Right ventricle myocardium superior (tissue), 1 donor: Measurements from ENCODE around the gene BAD. TPM values are rescaled to one million over a fixed set of nuclear protein-coding genes. Genes with fewer than 3 reads are reported as not detected.
A peak's percentile ranks its signal among the peaks of the same experiment; 100 is the strongest.

Source experiments
- ATAC-seq: fragments of 200-7000 bp; cut with Tn5 transposase; one replicate; pipeline ENCODE4 v1.9.1; 2020; ENCODE audit warnings: mild to moderate bottlenecking; ENCODE audit not compliant: poor library complexity
- DNase-seq: peaks from one replicate; pipeline ENCODE4 v3.0.0-alpha.2; 2020
- intact Hi-C: fragments of 100-400 bp; cut with DNase I; formaldehyde crosslinking; loops from one replicate; pipeline ENCODE4 v1.11.2; 2022
- total RNA-seq: library from RNA; stranded (reverse); fragmentation: NEBNext Ultra II Directional; extraction: Animal tissue kit (Norgen Biotek cat#: 25700); gene quantifications from one replicate; pipeline ENCODE4 v1.2.1, GENCODE V29; 2021
- donor health status: DM: no; HTN: yes; CAD: no; lungs with severe emphysema.

Gene BAD
- total RNA-seq, 1 donor from 2014 or later = 90.1 TPM

GRCh38 chr11:64240435-64241240 lies 43.8 kb downstream of the BAD start, which contains the start of gene FKBP2:
FKBP2 (plus strand) TSS chr11:64241095; CDS start chr11:64242388, 1,293 bp downstream.
- intact Hi-C loops = no loop called here
- peak; percentile 77 for ATAC-seq
- DNase-seq = peak; percentile 98

- DNase-seq (no peak), ATAC-seq (no peak)
- intact Hi-C loops = no loop called here
Measured at GRCh38 chr11:64239662-64240434, 44.6 kb downstream of the BAD start.

GRCh38 chr11:64238999-64239398 lies 45.5 kb downstream of the BAD start:
- intact Hi-C loops = no loop called here
- no peak for ATAC-seq
- peak; percentile 35 for DNase-seq

- DNase-seq (no peak), ATAC-seq (no peak)
- intact Hi-C loops = no loop called here
Measured at GRCh38 chr11:64238076-64238475, 46.4 kb downstream of the BAD start.

- ATAC-seq (no peak), DNase-seq (peak; percentile 40)
- intact Hi-C loops = no loop called here
Measured at GRCh38 chr11:64237484-64237951, 46.9 kb downstream of the BAD start.

- intact Hi-C loops = no loop called here
- DNase-seq (peak; percentile 46), ATAC-seq (no peak)
Measured at GRCh38 chr11:64235437-64236161, 48.9 kb downstream of the BAD start.

- DNase-seq (peak; percentile 73), ATAC-seq (peak; percentile 33)
- intact Hi-C loops = no loop called here
Measured at GRCh38 chr11:64234647-64235379, 49.7 kb downstream of the BAD start.

- DNase-seq (peak; percentile 85), ATAC-seq (peak; percentile 66)
- intact Hi-C loops = no loop called here
Measured at GRCh38 chr11:64233913-64234586, 50.4 kb downstream of the BAD start, which contains the start of gene VEGFB. VEGFB (plus strand) TSS chr11:64234584; CDS start chr11:64234834, 250 bp downstream.

- intact Hi-C loops = no loop called here
- no peak for DNase-seq
- ATAC-seq = no peak
Measured at GRCh38 chr11:64232967-64233315, 51.5 kb downstream of the BAD start.

- intact Hi-C loops = no loop called here
- DNase-seq (no peak), ATAC-seq (no peak)
Measured at GRCh38 chr11:64232182-64232966, 52.1 kb downstream of the BAD start.

- ATAC-seq (no peak), DNase-seq (no peak)
- intact Hi-C loops = no loop called here
Measured at GRCh38 chr11:64231546-64231945, 52.9 kb downstream of the BAD start.

- no peak for DNase-seq
- no peak for ATAC-seq
- intact Hi-C loops = no loop called here
Measured at GRCh38 chr11:64230985-64231365, 53.5 kb downstream of the BAD start.

GRCh38 chr11:64230171-64230984 lies 54.1 kb downstream of the BAD start, which contains the start of gene DNAJC4:
DNAJC4 (plus strand) TSS chr11:64230548; CDS start chr11:64230855, 307 bp downstream.
- DNase-seq (peak; percentile 96), ATAC-seq (peak; percentile 69)
- intact Hi-C loops = no loop called here

- intact Hi-C loops = no loop called here
- DNase-seq = no peak
- no peak for ATAC-seq
Measured at GRCh38 chr11:64229744-64230170, 54.7 kb downstream of the BAD start.

- intact Hi-C loops = no loop called here
- ATAC-seq = no peak
Measured at GRCh38 chr11:64229090-64229743, 55.2 kb downstream of the BAD start.

More at GRCh38 chr11:64229090-64229743, 55.2 kb downstream of the BAD start:
- peak; percentile 41 for DNase-seq
